SK-N-SH (cell line): Measurements from ENCODE around the gene USH1C. TPM values are rescaled to one million over a fixed set of nuclear protein-coding genes. Genes with fewer than 3 reads are reported as not detected.

ENCODE experiments used
- CTCF ChIA-PET: fragments of 300-600, 350-600 bp; formaldehyde crosslinking; extraction: SDS; loops from one replicate; lab custom pipeline; 2021; lab: Yijun Ruan, JAX
- POLR2A ChIA-PET: fragments of 350-600 bp; sonication (Branson Sonifier 250); formaldehyde crosslinking; extraction: SDS; loops from one replicate; lab custom pipeline; 2020; ENCODE audit warnings: antibody characterized with exemption, inconsistent platforms; lab: Yijun Ruan, JAX
- DNase-seq: peaks from one replicate; pipeline ENCODE4 v3.0.0; 2012
- H2AFZ ChIP-seq: fragments of 200-600 bp; sonication (generic); 2 replicates; pipeline ENCODE4 v1.8.1; 2016; ENCODE audit warnings: antibody characterized with exemption, mild to moderate bottlenecking, low read depth
- H3F3A ChIP-seq: fragments of 200-600 bp; sonication (generic); replicated peaks from 2 replicates; pipeline ENCODE3; 2016; ENCODE audit warnings: antibody characterized with exemption, mild to moderate bottlenecking; ENCODE audit not compliant: insufficient read depth
- H3K27ac ChIP-seq, 2 experiments: fragments of 200-500 bp in 1 of 2; fragments of 200-600 bp in 1 of 2; sonication (Bioruptor generic) in 1 of 2; sonication (generic), shearing (Covaris generic) in 1 of 2; 2 replicates each; pipeline versions ENCODE4 v1.5.1 to v1.6.1; 2014 to 2016; ENCODE audit warnings: low read depth in 2 of 2, inconsistent platforms in 1 of 2, low read length in 1 of 2, mild to moderate bottlenecking in 1 of 2, mixed read lengths in 1 of 2
- H3K27me3 ChIP-seq: fragments of 200-600 bp; sonication (generic), shearing (Covaris generic); 2 replicates; pipeline ENCODE4 v1.6.1; 2016; ENCODE audit warnings: mixed run types; ENCODE audit not compliant: insufficient read depth
- H3K36me3 ChIP-seq, 2 experiments: fragments of 200-500 bp in 1 of 2; fragments of 200-600 bp in 1 of 2; sonication (Bioruptor generic) in 1 of 2; sonication (generic) in 1 of 2; replicated peaks in 1 of 2; 2 replicates each; pipeline versions ENCODE3 to v1.5.1; 2014 to 2016; ENCODE audit warnings: low read length in 1 of 2, mild to moderate bottlenecking in 1 of 2; ENCODE audit not compliant: insufficient read depth in 2 of 2, control insufficient read depth in 1 of 2
- H3K4me1 ChIP-seq, 2 experiments: fragments of 200-500 bp in 1 of 2; fragments of 200-600 bp in 1 of 2; sonication (Bioruptor generic) in 1 of 2; sonication (generic), shearing (Covaris generic) in 1 of 2; 2 replicates each; pipeline versions ENCODE4 v1.5.1 to v1.6.1; 2014 to 2016; ENCODE audit warnings: low read depth in 1 of 2, low read length in 1 of 2, mixed run types in 1 of 2; ENCODE audit not compliant: insufficient read depth in 2 of 2, control insufficient read depth in 1 of 2
- H3K4me2 ChIP-seq: fragments of 200-600 bp; sonication (generic), shearing (Covaris generic); 2 replicates; pipeline ENCODE4 v1.6.1; 2017; ENCODE audit warnings: mixed run types
- H3K4me3 ChIP-seq, 2 experiments: fragments of 200-500 bp in 1 of 2; fragments of 200-600 bp in 1 of 2; sonication (Bioruptor generic) in 1 of 2; sonication (generic), shearing (Covaris generic) in 1 of 2; 2 replicates each; pipeline versions ENCODE4 v1.5.1 to v1.8.1; 2014 to 2016; ENCODE audit warnings: low read depth in 2 of 2, inconsistent platforms in 1 of 2, low read length in 1 of 2, mild to moderate bottlenecking in 1 of 2, mixed read lengths in 1 of 2, moderate library complexity in 1 of 2
- H3K79me2 ChIP-seq: fragments of 200-600 bp; sonication (generic); 2 replicates; pipeline ENCODE4 v1.8.1; 2017; ENCODE audit warnings: mild to moderate bottlenecking; ENCODE audit not compliant: insufficient read depth
- H3K9ac ChIP-seq: fragments of 200-600 bp; sonication (generic); 2 replicates; pipeline ENCODE4 v1.6.1; 2017; ENCODE audit warnings: mixed run types
- H3K9me2 ChIP-seq: fragments of 200-600 bp; sonication (generic); 2 replicates; pipeline ENCODE4 v1.6.1; 2017; ENCODE audit warnings: mixed run types
- H3K9me3 ChIP-seq: fragments of 200-600 bp; sonication (generic); 2 replicates; pipeline ENCODE4 v1.6.1; 2017; ENCODE audit warnings: mixed run types, mild to moderate bottlenecking, moderate library complexity
- H4K20me1 ChIP-seq: fragments of 200-600 bp; sonication (generic); 2 replicates; pipeline ENCODE4 v1.6.1; 2017; ENCODE audit warnings: mild to moderate bottlenecking, mixed run types; ENCODE audit not compliant: insufficient read depth
- EP300 ChIP-seq, 2 experiments: IDR thresholded peaks; 2 replicates each; pipeline versions ENCODE4 v1.4.0 to v1.6.1; 2012; ENCODE audit warnings: borderline replicate concordance in 1 of 2, low read depth in 1 of 2, low read length in 1 of 2
- EZH2phosphoT487 ChIP-seq: fragments of 200-600 bp; sonication (generic); IDR thresholded peaks from 2 replicates; pipeline ENCODE4 v1.6.1; 2017; ENCODE audit warnings: low read depth, mixed run types, mild to moderate bottlenecking, antibody characterized with exemption, moderate library complexity, borderline replicate concordance
- FOXJ3 ChIP-seq: sonication (generic); formaldehyde crosslinking; IDR thresholded peaks from 2 replicates; pipeline ENCODE4 v1.5.1; 2020; ENCODE audit warnings: mild to moderate bottlenecking, missing genetic modification reagents
- FOXM1 ChIP-seq: IDR thresholded peaks from 2 replicates; pipeline ENCODE4 v1.4.0; 2012; ENCODE audit warnings: low read depth, mild to moderate bottlenecking
- GATA2 ChIP-seq: sonication (generic); formaldehyde crosslinking; IDR thresholded peaks from 2 replicates; pipeline ENCODE4 v1.5.0; 2020; ENCODE audit warnings: mild to moderate bottlenecking, missing genetic modification reagents
- MAX ChIP-seq: IDR thresholded peaks from 2 replicates; pipeline ENCODE4 v1.4.0; 2012; ENCODE audit warnings: low read depth
- PBX3 ChIP-seq: IDR thresholded peaks from 2 replicates; pipeline ENCODE4; 2012
- POLR2AphosphoS5 ChIP-seq: IDR thresholded peaks from 2 replicates; pipeline ENCODE4 v1.6.1; 2012; ENCODE audit warnings: low read depth, low read length
- RAD21 ChIP-seq: IDR thresholded peaks from 2 replicates; pipeline ENCODE4 v1.6.1; 2012; ENCODE audit warnings: mild to moderate bottlenecking, low read length
- RCOR1 ChIP-seq: fragments of 150-350 bp; IDR thresholded peaks from 2 replicates; pipeline ENCODE4 v1.6.1; 2017; ENCODE audit warnings: antibody characterized with exemption, low read length
- TAF1 ChIP-seq: IDR thresholded peaks from 2 replicates; pipeline ENCODE4 v1.6.1; 2012; ENCODE audit warnings: low read depth, mild to moderate bottlenecking, low read length, moderate library complexity, borderline replicate concordance
- TCF12 ChIP-seq: IDR thresholded peaks from 2 replicates; pipeline ENCODE4 v1.4.0; 2012
- USF1 ChIP-seq: IDR thresholded peaks from 2 replicates; pipeline ENCODE4 v1.4.0; 2012; ENCODE audit warnings: low read depth, borderline replicate concordance
- USF2 ChIP-seq: fragments of 150-350 bp; IDR thresholded peaks from 2 replicates; pipeline ENCODE4 v1.6.1; 2017; ENCODE audit warnings: antibody characterized with exemption, low read length, low read depth, borderline replicate concordance
- ZBTB33 ChIP-seq: IDR thresholded peaks from 2 replicates; pipeline ENCODE4 v1.4.0; 2012; ENCODE audit warnings: low read depth, borderline replicate concordance
- WGBS: methylation state at CpG from one replicate; pipeline ENCODE4 v1.1.6; 2017; ENCODE audit warnings: low lambda C conversion rate; 5-methylcytosine and 5-hydroxymethylcytosine counted together
- polyA plus RNA-seq, 3 experiments: library from polyadenylated mRNA; depleted of rRNA; stranded (reverse); fragments of >200 nt; gene quantifications; 2 replicates each; pipeline ENCODE4 v1.2.3, GENCODE V29; 2012

Gene USH1C
- polyA plus RNA-seq, 1 of the 3 experiments (the other 2 are of a cell fraction) = not detected

GRCh38 chr11:17511571-17511970 is 32.6 kb downstream of the USH1C start:
- H3K4me2 ChIP-seq = no peak overlapping the region
- H2AFZ ChIP-seq = no peak overlapping the region
- H3K4me3 ChIP-seq = no peak overlapping the region
- POLR2A ChIA-PET = no interaction called here
- 44% methylated on average over 2 of the region's 3 CpGs for WGBS
- H3K27ac ChIP-seq = no peak overlapping the region
- no peaks in the 10 kb centered on the region; the same call in 1 of the 2 replicates for H3K27me3 ChIP-seq
- TF ChIP-seq MAX (no peak), RAD21 (no peak), EP300 (IDR thresholded peaks at IDR 0.05; ENCODE audit: borderline replicate concordance in 1 of 2, low read depth in 1 of 2, low read length in 1 of 2) (no peak), RCOR1 (no peak), FOXJ3 (CRISPR knock-in tag) (no peak), ZBTB33 (no peak), EZH2phosphoT487 (no peak)
- no peak for DNase-seq
- H3K9me3 ChIP-seq = no peaks in the 10 kb centered on the region
- H3K9ac ChIP-seq = no peak overlapping the region
- no peaks in the 10 kb centered on the region for H3K9me2 ChIP-seq
- H3F3A ChIP-seq = no peaks in the 10 kb centered on the region
- H3K36me3 ChIP-seq = no peaks in the 10 kb centered on the region
- H4K20me1 ChIP-seq = no peaks in the 10 kb centered on the region
- CTCF ChIA-PET = interaction anchor here (0.8 to 45.6 kb wide), 5 partner anchors 4 to 281 kb away, joined by 3 to 1101 read pairs (median 499); partner anchors contain the start of gene KCNJ11
- H3K4me1 ChIP-seq = peaks cover 0 to 19% of the 10 kb centered on the region in 2 experiments; a peak in 2 of 4 replicates
- no peaks in the 10 kb centered on the region for H3K79me2 ChIP-seq

- no peak overlapping the region for H2AFZ ChIP-seq
- no peaks in the 10 kb centered on the region; the same call in 1 of the 2 replicates for H3K27me3 ChIP-seq
- no peak for DNase-seq
- H3K4me2 ChIP-seq = no peak overlapping the region
- H3K9me2 ChIP-seq = no peaks in the 10 kb centered on the region
- peaks cover 0 to 13% of the 10 kb centered on the region in 2 experiments; a peak in 2 of 4 replicates for H3K4me1 ChIP-seq
- no peaks in the 10 kb centered on the region for H3K9me3 ChIP-seq
- H3K4me3 ChIP-seq = no peak overlapping the region
- H3K27ac ChIP-seq = no peak overlapping the region
- ChIA-PET CTCF (interaction anchor here (1.2 to 45.6 kb wide), 4 partner anchors 3 to 280 kb away, joined by 4 to 1101 read pairs (median 499); partner anchors contain the start of gene KCNJ11), POLR2A (no interaction called here)
- 65% methylated on average over 4 of the region's 4 CpGs for WGBS
- TF ChIP-seq USF2 = no peak
- TF ChIP-seq TCF12 = peak; percentile 56; the same call in 1 of the 2 replicates
- TF ChIP-seq EP300 (IDR thresholded peaks at IDR 0.05; ENCODE audit: borderline replicate concordance in 1 of 2, low read depth in 1 of 2, low read length in 1 of 2) = peak in 1 of 2 experiments; percentile 88; a peak in 2 of 4 replicates
- TF ChIP-seq RCOR1 = peak; percentile 91
- TF ChIP-seq USF1 = no peak
- 0 out of 2 replicates have a peak, but pooled peaks have one; percentile 7 for TF ChIP-seq GATA2 (CRISPR knock-in tag)
- TF ChIP-seq FOXM1 = no peak
- no peak for TF ChIP-seq TAF1
- peak; percentile 65; the same call in 1 of the 2 replicates for TF ChIP-seq POLR2AphosphoS5
- TF ChIP-seq PBX3 = peak; percentile 25; the same call in 1 of the 2 replicates
- H3K36me3 ChIP-seq = no peaks in the 10 kb centered on the region
- H3F3A ChIP-seq = no peaks in the 10 kb centered on the region
- no peak overlapping the region for H3K9ac ChIP-seq
- H3K79me2 ChIP-seq = no peaks in the 10 kb centered on the region
- no peaks in the 10 kb centered on the region for H4K20me1 ChIP-seq
Measured at GRCh38 chr11:17510507-17511206, 33.6 kb downstream of the USH1C start.
